Activated T-cell treated with anti-CD3 and anti-CD28 coated beads for 48 hours (primary cell): ENCODE data around the gene PUS3.

Experiments used
- DNase-seq: peaks from one replicate; pipeline ENCODE4 v3.0.0-alpha.2; 2020; ENCODE audit warnings: low read depth

The PUS3 gene

DNA sequence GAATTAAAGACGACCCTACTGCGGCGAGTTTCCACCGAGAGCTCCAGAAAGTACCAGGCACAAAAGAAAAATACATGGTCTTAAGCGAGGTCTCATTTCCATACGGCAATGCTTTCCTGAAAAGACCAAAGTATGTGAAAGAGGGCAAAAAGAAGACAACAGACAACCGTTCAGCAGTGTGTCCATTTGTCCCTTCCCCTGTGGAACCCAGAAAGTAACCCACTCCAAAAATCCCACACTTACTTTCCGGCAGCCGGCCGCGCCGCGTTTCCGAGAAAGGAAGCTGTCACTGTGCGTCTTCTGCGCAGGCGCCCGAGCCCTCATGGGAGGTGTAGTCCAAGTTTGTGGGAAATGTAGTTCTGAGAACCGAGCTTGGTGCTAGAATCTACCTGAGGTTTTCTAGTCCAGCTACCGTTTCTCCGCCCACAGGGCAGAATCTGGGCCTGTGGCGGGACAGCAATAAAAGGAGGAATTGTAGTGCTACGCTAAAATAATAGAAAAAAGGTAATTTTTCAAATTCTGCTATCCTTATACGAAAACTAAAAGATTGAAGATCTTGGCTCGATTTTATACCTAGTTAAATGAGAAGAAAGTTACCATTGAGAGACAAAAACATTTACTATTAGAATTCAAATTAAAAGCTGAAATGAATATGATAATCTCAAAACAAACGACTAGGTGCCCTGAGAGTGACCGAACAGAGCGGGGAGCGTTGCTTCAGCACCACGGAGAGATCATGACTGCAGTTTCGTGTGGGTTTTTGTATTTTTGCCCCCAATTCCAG lies at the start of gene PUS3:
PUS3 (minus strand) TSS at position 280 of the 784 bp plus-strand sequence. CDS start 6,922 bp downstream, outside the sequence.
- peak; percentile 85 for DNase-seq

DNA sequence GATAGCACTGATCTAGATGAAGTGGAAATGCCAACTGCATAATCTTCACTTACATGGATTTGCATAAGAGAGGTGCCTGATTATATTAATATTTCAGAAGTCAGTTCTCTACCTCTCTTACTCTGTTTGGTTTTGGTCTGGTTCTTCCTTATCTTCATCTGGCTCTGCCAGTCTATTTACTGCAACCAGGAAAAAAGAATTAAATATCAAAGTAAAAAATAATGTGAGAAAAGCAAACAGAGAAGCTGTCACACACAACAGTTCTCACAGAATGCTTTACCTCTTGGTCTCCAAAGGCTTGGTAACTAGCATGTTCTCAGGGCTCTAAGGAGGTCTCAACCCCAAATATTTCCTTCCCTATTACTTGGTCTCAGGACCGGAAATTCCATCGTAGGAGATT lies 49.6 kb upstream of the PUS3 start:
- no peak for DNase-seq

DNA sequence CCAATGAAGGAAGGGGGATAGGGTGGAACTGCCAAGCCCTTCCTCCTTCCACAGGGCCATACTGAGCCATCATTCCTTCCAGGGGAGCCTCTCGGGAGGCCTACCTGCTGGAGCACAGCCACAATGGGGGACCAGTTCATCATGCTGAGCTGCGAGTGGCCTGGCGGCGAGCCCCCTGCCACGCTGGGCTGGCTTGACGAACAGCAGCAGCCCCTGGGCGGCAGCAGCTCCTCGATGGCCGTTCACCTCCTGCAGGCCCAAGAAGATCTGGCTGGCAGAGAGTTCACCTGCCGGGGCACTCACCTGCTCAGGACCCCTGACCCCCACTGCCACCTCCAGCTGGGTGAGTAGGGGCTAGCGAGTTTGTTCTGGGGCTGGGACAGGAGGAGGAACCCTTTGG lies 48.7 kb upstream of the PUS3 start:
- no peak for DNase-seq

GRCh38 chr11:125950696-125951651 lies 48.0 kb upstream of the PUS3 start:
- no peak for DNase-seq

GRCh38 chr11:125950178-125950490 lies 47.1 kb upstream of the PUS3 start:
- DNase-seq: no peak

- no peak for DNase-seq
Observed at GRCh38 chr11:125949271-125950177, 46.5 kb upstream of the PUS3 start.

DNA sequence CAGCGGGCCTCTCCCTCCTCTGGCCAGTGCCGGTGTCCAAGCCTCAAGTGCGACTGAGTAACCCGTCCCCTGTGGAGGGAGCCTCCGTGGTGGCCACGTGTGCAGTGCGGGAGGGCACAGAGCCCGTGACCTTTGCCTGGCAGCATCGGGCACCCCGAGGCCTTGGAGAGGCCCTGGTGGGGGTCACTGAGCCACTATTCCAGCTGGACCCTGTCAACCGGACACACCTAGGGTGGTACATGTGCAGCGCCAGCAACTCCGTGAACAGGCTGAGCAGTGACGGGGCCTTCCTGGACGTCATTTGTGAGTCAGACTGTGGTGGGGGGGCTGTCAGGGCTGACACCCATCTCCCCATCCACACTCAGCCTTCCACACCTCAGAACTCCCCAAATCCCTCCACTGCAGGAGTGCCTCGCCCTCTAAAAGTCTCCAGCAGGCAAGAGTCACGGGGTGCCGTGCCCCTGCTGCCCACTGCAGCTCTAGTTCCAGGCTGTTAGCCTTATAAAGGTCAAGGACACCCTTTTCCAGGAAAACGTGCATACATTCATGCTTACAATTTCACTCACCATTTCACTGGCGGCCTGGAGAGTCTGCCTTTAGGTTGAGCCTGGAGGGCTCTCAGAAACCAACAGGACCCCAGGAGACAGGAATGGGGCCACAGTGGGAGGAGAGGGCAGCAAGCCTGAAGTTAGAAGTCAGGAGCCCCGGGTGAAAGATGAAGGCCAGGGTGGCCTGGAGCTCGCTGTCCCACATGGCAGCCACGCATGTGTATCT lies 45.5 kb upstream of the PUS3 start:
- DNase-seq: no peak

- no peak for DNase-seq
Observed at GRCh38 chr11:125947419-125948277, 44.6 kb upstream of the PUS3 start.

- DNase-seq: no peak
Observed at GRCh38 chr11:125946712-125947418, 43.9 kb upstream of the PUS3 start.

- no peak for DNase-seq
Observed at GRCh38 chr11:125945797-125946520, 43.0 kb upstream of the PUS3 start, which contains the start of gene VSIG10L2. VSIG10L2 (plus strand) TSS chr11:125946044; CDS start chr11:125946056, 12 bp downstream.

DNA sequence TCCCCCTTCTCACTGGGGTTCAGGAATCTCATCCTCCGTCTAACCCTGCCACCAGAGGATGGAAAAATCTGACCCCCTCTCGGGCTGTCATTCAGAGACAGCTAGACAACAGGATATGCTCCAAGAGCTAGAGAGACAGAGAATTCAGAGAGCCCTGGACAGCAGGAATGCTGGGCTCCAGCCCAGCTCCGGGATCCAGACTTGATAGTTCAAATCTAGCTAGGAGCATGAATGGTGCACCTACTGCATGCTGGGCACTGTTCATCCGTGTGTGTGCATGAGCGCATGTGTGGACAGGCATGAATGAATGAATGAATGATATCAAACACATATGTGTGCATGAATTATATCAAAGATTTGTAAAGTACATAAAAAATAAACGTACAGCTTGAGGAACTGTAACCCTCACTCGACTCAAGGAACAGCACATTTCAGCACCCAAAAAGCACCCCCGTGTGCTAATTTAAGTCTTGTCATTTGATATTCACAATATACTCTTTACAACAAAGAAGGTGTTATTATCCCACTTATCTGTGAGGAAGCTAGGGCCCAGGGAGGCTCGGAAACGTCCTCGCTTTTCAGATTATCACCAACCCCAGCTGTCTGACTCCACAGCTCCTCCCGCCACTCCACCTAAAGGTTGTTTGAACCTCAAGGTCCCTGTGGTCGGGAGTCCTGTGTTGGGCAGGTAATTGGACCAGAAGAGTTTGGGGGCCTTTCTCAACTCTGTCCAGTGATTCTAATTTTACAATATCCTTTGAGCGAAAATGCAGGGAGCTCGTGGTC lies 42.2 kb upstream of the PUS3 start:
- no peak for DNase-seq

- DNase-seq: no peak
Observed at GRCh38 chr11:125944350-125945010, 41.5 kb upstream of the PUS3 start.

- no peak for DNase-seq
Observed at GRCh38 chr11:125943661-125944349, 40.8 kb upstream of the PUS3 start.

GRCh38 chr11:125942771-125943428 lies 39.9 kb upstream of the PUS3 start:
- no peak for DNase-seq

- DNase-seq: peak; percentile 44
Observed at GRCh38 chr11:125941619-125942611, 38.9 kb upstream of the PUS3 start.
